Ovary (tissue), 9 donors: ENCODE results near the gene POLR1B. TPM values are rescaled to one million over a fixed set of nuclear protein-coding genes. Genes with fewer than 3 reads are reported as not detected.
A peak's percentile ranks its signal among the peaks of the same experiment; 100 is the strongest.

Experiments used
- DNase-seq, 5 donors: peaks; one replicate each; pipeline ENCODE4 v3.0.0-alpha.2; 2019 to 2020
- H3K27ac ChIP-seq, 2 donors: fragments of 200-600 bp; one replicate each; pipeline versions ENCODE4 v1.5.1 to v1.8.0; 2019 to 2022
- H3K27me3 ChIP-seq: fragments of 200-600 bp; one replicate; pipeline ENCODE4 v1.8.0; 2022
- H3K36me3 ChIP-seq: fragments of 200-600 bp; sonication (generic); one replicate; pipeline ENCODE4 v1.5.1; 2019
- H3K4me1 ChIP-seq: one replicate; pipeline ENCODE4 v1.8.1; 2013; ENCODE audit warnings: mild to moderate bottlenecking, moderate library complexity; ENCODE audit not compliant: insufficient read depth
- H3K4me3 ChIP-seq: fragments of 200-600 bp; sonication (generic); one replicate; pipeline ENCODE4 v1.5.1; 2017
- H3K9me3 ChIP-seq, 2 donors: fragments of 200-600 bp in 1 of 2; sonication (generic) in 1 of 2; one replicate each; pipeline versions ENCODE4 v1.5.1 to v1.8.1; 2013 to 2019; ENCODE audit warnings: mild to moderate bottlenecking in 1 of 2, moderate library complexity in 1 of 2
- EP300 ChIP-seq: sonication (generic); formaldehyde crosslinking; IDR thresholded peaks from one replicate; pipeline ENCODE4 v1.6.1; 2017; ENCODE audit warnings: antibody characterized with exemption
- POLR2A ChIP-seq: fragments of 450-650 bp; IDR thresholded peaks from one replicate; pipeline ENCODE4 v1.6.1; 2017; ENCODE audit warnings: antibody characterized with exemption, mild to moderate bottlenecking, moderate library complexity
- WGBS, 3 donors: extraction: QIAGEN DNeasy Blood & Tissue Kit in 1 of 3; methylation state at CpG; one replicate each; pipeline versions ENCODE4 v1.1.5 to v1.1.7; 2013 to 2017; 5-methylcytosine and 5-hydroxymethylcytosine counted together
- intact Hi-C, 4 donors: fragments of 100-400 bp; cut with DNase I; formaldehyde crosslinking; loops; one replicate each; pipeline versions ENCODE4 v1.11.0 to v1.15.1; 2022 to 2023
- polyA plus RNA-seq, 2 donors: library from polyadenylated mRNA; stranded (reverse); fragments of 200-250 nt in 1 of 2; fragments of 350-450 nt in 1 of 2; fragmentation: Illumina TruSeq in 1 of 2; extraction: RNeasy Lipid Tissue Mini Kit (QIAGEN cat#74804) in 1 of 2; gene quantifications; one replicate each; pipeline ENCODE4 v1.2.3, GENCODE V29; 2013 to 2014
- total RNA-seq, 7 donors: library from RNA; depleted of rRNA in 2 of 7; stranded (reverse); fragments of >200 nt in 2 of 7; fragmentation: NEBNext Ultra II Directional in 3 of 7; extraction: Animal tissue kit (Norgen Biotek cat#: 25700) in 3 of 7; gene quantifications; one replicate each; pipeline versions ENCODE4 v1.1.0 to v1.2.4, GENCODE V29; 2016 to 2023
- TF ChIP-seq, protein P1 (sequence below), 3 donors: fragments of 450-650 bp in 2 of 3; fragments of 200-600 bp in 1 of 3; IDR thresholded peaks; one replicate each; pipeline versions ENCODE4 v1.5.1 to v1.8.0; 2016 to 2022; ENCODE audit warnings: antibody characterized with exemption in 3 of 3, mild to moderate bottlenecking in 1 of 3
- donor health status: DM: no; HTN: no; CAD: no; lungs with moderate emphysema.
- donor health status: DM: no; HTN: no; CAD: no.
- donor health status: Bipolar disorder and iron deficiency.
- donor health status: DM: yes; HTN: yes; CAD: no.
- donor health status: DM: no; HTN: no; CAD: no.
- donor health status: DM: yes; HTN: yes; CAD: no.

The POLR1B gene
- total and polyA plus RNA-seq, 9 donors: 5.6 to 29.9 (median 18.9) TPM

- Histone ChIP-seq H3K27ac (no peak overlapping the region), H3K9me3 (peaks cover 0 to 8% of the 10 kb centered on the region in 2 donors), H3K4me3 (no peak overlapping the region), H3K36me3 (no peaks in the 10 kb centered on the region), H3K4me1 (no peaks in the 10 kb centered on the region), H3K27me3 (no peaks in the 10 kb centered on the region)
- whole genome bisulfite sequencing, 3 donors: 80 to 88% (median 88%) methylated on average over 7 of the region's 7 CpGs
- no peak for TF ChIP-seq EP300
- no peak for DNase-seq
- intact Hi-C loops: no loop called here
Measured at GRCh38 chr2:112572005-112572404, 29.7 kb downstream of the POLR1B start.

DNA sequence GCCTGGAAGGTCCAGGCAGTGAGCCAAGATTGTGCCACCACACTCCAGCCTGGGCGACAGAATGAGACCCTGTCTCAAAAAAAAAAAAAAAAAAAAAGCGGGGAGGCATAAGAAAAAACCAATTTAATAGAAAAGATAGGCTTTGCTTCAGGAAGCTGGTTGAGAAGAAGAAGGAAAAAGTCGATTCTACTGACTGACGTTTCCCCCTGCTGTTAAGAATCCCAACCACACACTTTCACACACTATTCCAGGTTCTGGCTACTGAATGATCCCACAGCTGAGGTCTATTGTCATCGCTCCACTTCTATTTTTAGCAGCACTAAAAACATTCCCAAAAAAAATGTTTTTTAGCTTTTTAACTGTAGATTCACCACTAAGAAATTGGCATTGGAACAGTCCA is 35.5 kb downstream of the POLR1B start:
- intact Hi-C loops: no loop called here
- Histone ChIP-seq H3K4me3 (no peak overlapping the region), H3K27me3 (no peaks in the 10 kb centered on the region), H3K27ac (no peak overlapping the region), H3K4me1 (peaks cover 4% of the 10 kb centered on the region), H3K9me3 (no peaks in the 10 kb centered on the region), H3K36me3 (no peaks in the 10 kb centered on the region)
- TF ChIP-seq POLR2A: no peak
- DNase-seq: no peak
- WGBS, 3 donors: 26 to 41% (median 29%) methylated on average over 5 of the region's 5 CpGs

DNA sequence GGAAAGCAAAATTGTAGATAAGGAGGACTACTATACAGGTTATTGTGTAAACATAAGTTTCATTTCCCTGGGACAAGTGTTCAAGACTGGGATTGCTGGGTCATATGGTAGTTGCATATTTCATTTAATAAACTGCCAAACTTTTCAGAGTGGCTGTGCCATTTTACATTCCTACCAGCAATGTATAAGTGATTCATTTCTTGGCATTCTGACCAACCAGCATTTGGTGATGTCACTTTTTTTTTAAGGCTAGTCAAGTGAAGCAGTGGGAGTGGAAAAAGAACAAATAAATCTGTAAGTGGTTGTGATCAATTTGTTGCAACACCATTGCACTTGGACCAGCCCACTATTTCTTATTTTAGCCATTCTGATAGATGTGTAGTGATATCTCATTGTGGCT is 37.0 kb downstream of the POLR1B start:
- intact Hi-C loops: no loop called here
- no peaks in the 10 kb centered on the region for H3K9me3 ChIP-seq
- no peak overlapping the region for H3K4me3 ChIP-seq
- H3K36me3 ChIP-seq: no peaks in the 10 kb centered on the region
- peaks cover 4% of the 10 kb centered on the region for H3K4me1 ChIP-seq
- no peak for DNase-seq
- H3K27ac ChIP-seq: no peak overlapping the region
- no peaks in the 10 kb centered on the region for H3K27me3 ChIP-seq
- no peak for TF ChIP-seq EP300

DNA sequence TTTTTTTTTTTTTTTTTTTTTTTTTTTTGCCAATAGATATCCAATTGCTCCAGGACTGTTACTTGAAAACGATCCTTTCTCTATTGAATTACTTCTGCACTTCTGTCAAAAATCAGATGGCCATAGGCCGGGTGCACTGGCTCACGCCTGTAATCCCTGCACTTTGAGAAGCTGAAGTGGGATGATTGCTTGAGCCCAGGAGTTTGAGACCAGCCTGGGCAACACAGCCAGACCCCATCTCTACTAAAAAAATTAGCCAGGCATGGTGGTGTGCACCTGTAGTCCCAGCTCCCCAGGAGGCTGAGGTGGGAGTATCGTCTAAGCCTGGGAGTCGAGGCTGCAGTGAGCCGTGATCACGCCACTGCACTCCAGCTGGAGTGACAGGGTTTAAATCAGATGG is 37.8 kb downstream of the POLR1B start:
- H3K27me3 ChIP-seq: no peaks in the 10 kb centered on the region
- no peaks in the 10 kb centered on the region for H3K36me3 ChIP-seq
- no peak overlapping the region for H3K27ac ChIP-seq
- TF ChIP-seq POLR2A (no peak), EP300 (no peak)
- TF ChIP-seq, protein P1, sequence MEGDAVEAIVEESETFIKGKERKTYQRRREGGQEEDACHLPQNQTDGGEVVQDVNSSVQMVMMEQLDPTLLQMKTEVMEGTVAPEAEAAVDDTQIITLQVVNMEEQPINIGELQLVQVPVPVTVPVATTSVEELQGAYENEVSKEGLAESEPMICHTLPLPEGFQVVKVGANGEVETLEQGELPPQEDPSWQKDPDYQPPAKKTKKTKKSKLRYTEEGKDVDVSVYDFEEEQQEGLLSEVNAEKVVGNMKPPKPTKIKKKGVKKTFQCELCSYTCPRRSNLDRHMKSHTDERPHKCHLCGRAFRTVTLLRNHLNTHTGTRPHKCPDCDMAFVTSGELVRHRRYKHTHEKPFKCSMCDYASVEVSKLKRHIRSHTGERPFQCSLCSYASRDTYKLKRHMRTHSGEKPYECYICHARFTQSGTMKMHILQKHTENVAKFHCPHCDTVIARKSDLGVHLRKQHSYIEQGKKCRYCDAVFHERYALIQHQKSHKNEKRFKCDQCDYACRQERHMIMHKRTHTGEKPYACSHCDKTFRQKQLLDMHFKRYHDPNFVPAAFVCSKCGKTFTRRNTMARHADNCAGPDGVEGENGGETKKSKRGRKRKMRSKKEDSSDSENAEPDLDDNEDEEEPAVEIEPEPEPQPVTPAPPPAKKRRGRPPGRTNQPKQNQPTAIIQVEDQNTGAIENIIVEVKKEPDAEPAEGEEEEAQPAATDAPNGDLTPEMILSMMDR (IDR thresholded peaks at IDR 0.05): no peak
- 85 to 91% (median 89%) methylated on average over 7 of the region's 7 CpGs for WGBS, 3 donors
- H3K9me3 ChIP-seq: no peaks in the 10 kb centered on the region
- DNase-seq: no peak
- H3K4me3 ChIP-seq: no peak overlapping the region
- intact Hi-C loops: loop anchor here in 3 of 4 donors (5.0 kb wide), 1 partner anchor 98 kb away; the partner anchor contains the start of gene TTL (in 3 of the 3)
- H3K4me1 ChIP-seq: peaks cover 5% of the 10 kb centered on the region

- no peaks in the 10 kb centered on the region for H3K36me3 ChIP-seq
- 23 to 31% (median 23%) methylated on average over 10 of the region's 10 CpGs for WGBS, 3 donors
- H3K4me3 ChIP-seq: no peak overlapping the region
- TF ChIP-seq, protein P1 (IDR thresholded peaks at IDR 0.05): peak; percentile 22 to 65 (median 51)
- TF ChIP-seq EP300: no peak
- H3K9me3 ChIP-seq: no peaks in the 10 kb centered on the region
- no peak overlapping the region for H3K27ac ChIP-seq
- no peaks in the 10 kb centered on the region for H3K27me3 ChIP-seq
- DNase-seq: peak in 1 of 5 donors; percentile 24
- H3K4me1 ChIP-seq: peaks cover 7% of the 10 kb centered on the region
- intact Hi-C loops: loop anchor here in 3 of 4 donors (5.0 kb wide), 1 partner anchor 100 kb away; the partner anchor contains the start of gene TTL (in 3 of the 3)
Measured at GRCh38 chr2:112582314-112582746, 40.1 kb downstream of the POLR1B start.

GRCh38 chr2:112583497-112584133 is 41.4 kb downstream of the POLR1B start:
- DNase-seq: no peak
- TF ChIP-seq EP300: no peak
- TF ChIP-seq POLR2A: no peak
- TF ChIP-seq, protein P1 (IDR thresholded peaks at IDR 0.05): no peak
- intact Hi-C loops: loop anchor here in 3 of 4 donors (5.0 kb wide), 1 partner anchor 101 kb away; the partner anchor contains the start of gene TTL (in 3 of the 3)

More at GRCh38 chr2:112583497-112584133, 41.4 kb downstream of the POLR1B start:
- H3K27me3 ChIP-seq: no peaks in the 10 kb centered on the region
- H3K36me3 ChIP-seq: no peaks in the 10 kb centered on the region
- H3K4me3 ChIP-seq: peak overlapping the region; percentile 52
- 26 to 32% (median 32%) methylated on average over 19 of the region's 19 CpGs for WGBS, 3 donors
- H3K9me3 ChIP-seq: no peaks in the 10 kb centered on the region
- H3K27ac ChIP-seq: peak overlapping the region in 1 of 2 donors; percentile 85
- H3K4me1 ChIP-seq: peaks cover 7% of the 10 kb centered on the region
